ENCODE results near the gene MRAS.

Gene MRAS

GRCh38 chr3:138347960-138348753 is at the start of gene MRAS:
Gene MRAS (plus strand): TSS chr3:138348579. CDS start chr3:138372884, 24,305 bp downstream.
- DNase-seq (ENCODE audit: low read depth in 2 of 2): peak; percentile 33 to 41

- DNase-seq (ENCODE audit: low read depth in 2 of 2): no peak
Measured at GRCh38 chr3:138300647-138301046, 47.7 kb upstream of the MRAS start.

- DNase-seq (ENCODE audit: low read depth in 2 of 2): no peak
Measured at GRCh38 chr3:138303474-138303873, 44.9 kb upstream of the MRAS start.

GRCh38 chr3:138307899-138308298 is 40.5 kb upstream of the MRAS start:
- DNase-seq (ENCODE audit: low read depth in 2 of 2): no peak

- no peak for DNase-seq (ENCODE audit: low read depth in 2 of 2)
Measured at GRCh38 chr3:138308783-138309182, 39.6 kb upstream of the MRAS start.

GRCh38 chr3:138310494-138310893 is 37.9 kb upstream of the MRAS start:
- no peak for DNase-seq (ENCODE audit: low read depth in 2 of 2)

- no peak for DNase-seq (ENCODE audit: low read depth in 2 of 2)
Measured at GRCh38 chr3:138314751-138315150, 33.6 kb upstream of the MRAS start.

GRCh38 chr3:138317687-138318086 is 30.7 kb upstream of the MRAS start:
- DNase-seq (ENCODE audit: low read depth in 2 of 2): no peak

- DNase-seq (ENCODE audit: low read depth in 2 of 2): no peak
Measured at GRCh38 chr3:138323971-138324370, 24.4 kb upstream of the MRAS start.

GRCh38 chr3:138325990-138326389 is 22.4 kb upstream of the MRAS start:
- DNase-seq (ENCODE audit: low read depth in 2 of 2): no peak

GRCh38 chr3:138326866-138327595 is 21.3 kb upstream of the MRAS start:
- no peak for DNase-seq (ENCODE audit: low read depth in 2 of 2)

GRCh38 chr3:138327831-138328230 is 20.5 kb upstream of the MRAS start:
- DNase-seq (ENCODE audit: low read depth in 2 of 2): no peak

- DNase-seq (ENCODE audit: low read depth in 2 of 2): no peak
Measured at GRCh38 chr3:138328341-138328740, 20.0 kb upstream of the MRAS start.

- peak; percentile 26 to 31 for DNase-seq (ENCODE audit: low read depth in 2 of 2)
Measured at GRCh38 chr3:138329127-138329983, 19.0 kb upstream of the MRAS start, which contains the start of gene NME9. Gene NME9 (minus strand): TSS chr3:138329851. CDS start chr3:138329335, 516 bp downstream.

- DNase-seq (ENCODE audit: low read depth in 2 of 2): no peak
Measured at GRCh38 chr3:138329984-138330293, 18.4 kb upstream of the MRAS start.

- DNase-seq (ENCODE audit: low read depth in 2 of 2): no peak
Measured at GRCh38 chr3:138331143-138331894, 17.1 kb upstream of the MRAS start.

- no peak for DNase-seq (ENCODE audit: low read depth in 2 of 2)
Measured at GRCh38 chr3:138332472-138333073, 15.8 kb upstream of the MRAS start.

GRCh38 chr3:138334608-138335007 is 13.8 kb upstream of the MRAS start:
- DNase-seq (ENCODE audit: low read depth in 2 of 2): no peak

- DNase-seq (ENCODE audit: low read depth in 2 of 2): no peak
Measured at GRCh38 chr3:138336454-138336999, 11.9 kb upstream of the MRAS start.

GRCh38 chr3:138338244-138338643 is 10.1 kb upstream of the MRAS start:
- no peak for DNase-seq (ENCODE audit: low read depth in 2 of 2)

- DNase-seq (ENCODE audit: low read depth in 2 of 2): no peak
Measured at GRCh38 chr3:138338811-138339210, 9.6 kb upstream of the MRAS start.

All from fibroblast of skin of left biceps (primary cell).